Breast epithelium (tissue), 4 donors: ENCODE results near the gene NEMP1. TPM values are rescaled to one million over a fixed set of nuclear protein-coding genes. Genes with fewer than 3 reads are reported as not detected.

Source experiments
- DNase-seq, 2 donors: peaks; one replicate each; pipeline ENCODE4 v3.0.0-alpha.2; 2019; ENCODE audit warnings: low spot score in 2 of 2
- H3K27ac ChIP-seq, 2 donors: fragments of 200-600 bp; sonication (generic) in 1 of 2; one replicate each; pipeline ENCODE4 v1.5.1; 2016 to 2019; ENCODE audit warnings: mild to moderate bottlenecking in 1 of 2
- H3K27me3 ChIP-seq, 2 donors: fragments of 200-600 bp; sonication (generic) in 1 of 2; one replicate each; pipeline versions ENCODE4 v1.5.1 to v1.6.0; 2017 to 2019; ENCODE audit warnings: control low read depth in 1 of 2, mild to moderate bottlenecking in 1 of 2
- H3K36me3 ChIP-seq: fragments of 200-600 bp; one replicate; pipeline ENCODE4 v1.5.1; 2019
- H3K4me1 ChIP-seq, 2 donors: fragments of 200-600 bp; sonication (generic); one replicate each; pipeline ENCODE4 v1.5.1; 2016 to 2019; ENCODE audit warnings: control low read depth in 1 of 2
- H3K4me3 ChIP-seq, 3 donors: fragments of 200-600 bp; sonication (generic); 1 replicate in 2 of 3; 2 replicates in 1 of 3; pipeline ENCODE4 v1.5.1; 2016 to 2019; ENCODE audit warnings: mild to moderate bottlenecking in 3 of 3, moderate library complexity in 2 of 3
- H3K9me3 ChIP-seq, 2 donors: fragments of 200-600 bp; sonication (generic) in 1 of 2; one replicate each; pipeline ENCODE4 v1.5.1; 2016 to 2019; ENCODE audit warnings: control low read depth in 1 of 2
- POLR2A ChIP-seq: fragments of 450-650 bp; IDR thresholded peaks from one replicate; pipeline ENCODE4 v1.6.1; 2016; ENCODE audit warnings: antibody characterized with exemption, mild to moderate bottlenecking, moderate library complexity
- POLR2AphosphoS5 ChIP-seq, 3 donors: sonication (generic); formaldehyde crosslinking; IDR thresholded peaks; one replicate each; pipeline ENCODE4 v1.6.1; 2017; ENCODE audit warnings: antibody characterized with exemption in 3 of 3
- intact Hi-C: fragments of 100-400 bp; cut with DNase I; formaldehyde crosslinking; loops from one replicate; pipeline ENCODE4 v1.15.1; 2023; ENCODE audit warnings: low total_unique reads
- total RNA-seq, 3 donors: library from RNA; depleted of rRNA; stranded (reverse); fragments of >200 nt; gene quantifications; one replicate each; pipeline ENCODE4 v1.1.0, GENCODE V29; 2016
- TF ChIP-seq, protein P1 (sequence below), 3 donors: fragments of 450-650 bp; IDR thresholded peaks; one replicate each; pipeline ENCODE4 v1.5.1; 2016 to 2017; ENCODE audit warnings: antibody characterized with exemption in 3 of 3, mild to moderate bottlenecking in 3 of 3, moderate library complexity in 3 of 3

The NEMP1 gene
- total RNA-seq, 3 donors from 2014 or later = 6.9 to 13.3 (median 10.9) TPM

DNA sequence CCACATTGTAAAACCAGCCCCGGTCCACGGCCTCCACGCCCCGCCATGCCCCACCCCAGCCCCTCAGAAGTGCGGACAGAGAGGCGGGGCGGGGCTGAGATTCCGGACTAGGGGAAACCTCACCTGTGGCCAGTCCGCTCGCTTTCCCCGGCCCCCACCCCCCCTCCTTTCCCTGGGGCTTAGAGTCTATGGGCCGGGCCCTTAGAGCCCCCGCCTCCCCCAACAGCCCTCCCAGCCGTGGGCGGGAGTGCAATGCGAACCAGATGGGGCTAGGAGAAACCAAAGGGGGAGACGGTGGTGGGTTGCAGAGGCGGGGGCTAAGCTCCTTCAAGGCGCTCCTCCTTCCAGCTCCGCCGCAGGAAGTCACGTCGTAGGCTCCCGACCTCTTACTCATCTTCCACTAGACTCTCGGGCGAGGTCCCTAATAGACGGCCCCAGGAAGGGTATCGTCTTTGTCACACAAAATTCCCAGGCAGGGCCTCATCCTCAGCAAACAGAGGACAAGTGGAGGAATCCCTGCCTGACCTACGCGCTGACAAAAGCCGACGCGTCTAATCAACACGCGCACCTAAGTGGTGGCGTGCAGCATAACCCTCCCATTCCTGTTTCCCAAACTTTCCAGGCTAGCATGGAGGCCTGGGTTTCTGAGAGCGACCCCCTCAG is 9.2 kb upstream of the NEMP1 start:
- intact Hi-C loops = loop anchor here (5.0 kb wide), 1 partner anchor 434 kb away; the partner anchor contains the start of genes DDIT3 and MBD6
- DNase-seq = peak; percentile 87 to 91
- H3K4me1 ChIP-seq = peaks cover 13 to 16% of the 10 kb centered on the region in 2 donors
- peak overlapping the region; percentile 67 to 93 (median 86) for H3K4me3 ChIP-seq
- no peaks in the 10 kb centered on the region for H3K36me3 ChIP-seq
- H3K27ac ChIP-seq = peak overlapping the region; percentile 99 to 100
- H3K27me3 ChIP-seq = no peaks in the 10 kb centered on the region
- TF ChIP-seq POLR2A (no peak), POLR2AphosphoS5 (IDR thresholded peaks at IDR 0.05) (peak in 1 of 3 donors; percentile 46)
- H3K9me3 ChIP-seq = no peaks in the 10 kb centered on the region

DNA sequence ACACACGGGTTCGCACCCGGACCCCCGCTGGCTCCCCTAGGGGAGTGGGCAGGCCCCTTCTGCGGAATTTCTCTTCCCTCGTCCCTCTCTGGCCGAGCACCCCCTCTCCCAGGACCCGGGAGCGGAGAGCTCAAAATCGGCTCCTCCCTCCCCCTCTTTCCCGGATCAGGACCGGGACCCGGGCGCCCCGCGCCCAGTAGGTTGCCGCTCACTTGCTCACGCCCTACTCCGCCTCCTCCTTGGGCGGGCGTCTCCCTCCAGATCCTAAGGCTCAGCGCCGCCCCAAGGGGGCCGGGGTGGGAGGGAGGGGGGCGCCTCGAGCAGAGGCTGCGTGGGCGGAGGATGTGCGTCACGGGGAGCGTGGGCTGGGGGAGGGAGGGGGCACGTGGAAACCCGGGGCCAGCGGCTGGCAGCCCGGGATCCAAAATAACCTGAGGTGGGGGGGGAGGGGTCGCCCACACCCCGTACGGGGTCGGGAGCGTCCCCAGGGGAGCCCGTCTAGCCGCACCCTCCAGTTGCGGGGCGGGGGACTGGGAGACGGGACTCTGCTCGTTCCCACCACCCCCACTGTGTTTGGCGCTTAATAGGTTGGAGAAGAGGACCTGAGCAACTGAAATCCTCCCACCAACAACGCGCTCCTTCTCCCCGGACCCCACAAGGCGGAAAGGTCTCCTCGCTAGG is 8.6 kb upstream of the NEMP1 start:
- no peaks in the 10 kb centered on the region for H3K36me3 ChIP-seq
- no peaks in the 10 kb centered on the region for H3K9me3 ChIP-seq
- TF ChIP-seq POLR2AphosphoS5 (IDR thresholded peaks at IDR 0.05) (peak; percentile 13 to 63 (median 60)), POLR2A (peak; percentile 85)
- TF ChIP-seq, protein P1, sequence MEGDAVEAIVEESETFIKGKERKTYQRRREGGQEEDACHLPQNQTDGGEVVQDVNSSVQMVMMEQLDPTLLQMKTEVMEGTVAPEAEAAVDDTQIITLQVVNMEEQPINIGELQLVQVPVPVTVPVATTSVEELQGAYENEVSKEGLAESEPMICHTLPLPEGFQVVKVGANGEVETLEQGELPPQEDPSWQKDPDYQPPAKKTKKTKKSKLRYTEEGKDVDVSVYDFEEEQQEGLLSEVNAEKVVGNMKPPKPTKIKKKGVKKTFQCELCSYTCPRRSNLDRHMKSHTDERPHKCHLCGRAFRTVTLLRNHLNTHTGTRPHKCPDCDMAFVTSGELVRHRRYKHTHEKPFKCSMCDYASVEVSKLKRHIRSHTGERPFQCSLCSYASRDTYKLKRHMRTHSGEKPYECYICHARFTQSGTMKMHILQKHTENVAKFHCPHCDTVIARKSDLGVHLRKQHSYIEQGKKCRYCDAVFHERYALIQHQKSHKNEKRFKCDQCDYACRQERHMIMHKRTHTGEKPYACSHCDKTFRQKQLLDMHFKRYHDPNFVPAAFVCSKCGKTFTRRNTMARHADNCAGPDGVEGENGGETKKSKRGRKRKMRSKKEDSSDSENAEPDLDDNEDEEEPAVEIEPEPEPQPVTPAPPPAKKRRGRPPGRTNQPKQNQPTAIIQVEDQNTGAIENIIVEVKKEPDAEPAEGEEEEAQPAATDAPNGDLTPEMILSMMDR (IDR thresholded peaks at IDR 0.05) = no peak
- no peaks in the 10 kb centered on the region for H3K27me3 ChIP-seq
- H3K27ac ChIP-seq = peak overlapping the region; percentile 99 to 100
- peak overlapping the region; percentile 67 to 93 (median 86) for H3K4me3 ChIP-seq
- H3K4me1 ChIP-seq = peaks cover 13 to 15% of the 10 kb centered on the region in 2 donors
- intact Hi-C loops = loop anchor here (5.0 kb wide), 1 partner anchor 435 kb away; the partner anchor contains the start of genes DDIT3 and MBD6
- DNase-seq = peak; percentile 92 to 93

DNA sequence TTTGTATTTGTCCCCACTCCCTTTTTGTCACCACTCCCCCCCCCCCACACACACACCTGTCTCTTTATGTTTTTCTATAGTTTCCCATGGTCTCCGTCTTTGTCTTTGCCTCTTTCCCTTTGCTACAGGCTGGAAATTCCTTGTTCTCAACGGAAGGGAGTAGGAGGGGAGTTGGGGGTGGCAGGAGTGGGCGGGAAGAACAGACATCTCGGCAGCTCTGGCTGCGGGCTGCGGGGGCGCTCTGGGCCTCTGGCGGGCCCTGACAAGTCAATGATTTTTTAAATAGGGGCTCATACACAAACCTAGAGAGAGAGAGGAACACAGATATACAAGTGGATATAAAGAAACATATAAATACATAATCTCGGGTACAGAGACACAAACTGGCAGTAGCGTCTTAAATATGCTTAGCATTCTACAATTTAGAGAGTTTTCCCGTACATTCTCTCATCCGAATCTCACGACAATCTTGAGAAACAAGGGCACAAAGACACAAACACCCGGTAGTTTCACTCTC is 8.0 kb upstream of the NEMP1 start:
- intact Hi-C loops = loop anchor here (5.0 kb wide), 1 partner anchor 436 kb away; the partner anchor contains the start of genes DDIT3 and MBD6
- TF ChIP-seq POLR2AphosphoS5 (IDR thresholded peaks at IDR 0.05) (no peak), POLR2A (no peak)
- TF ChIP-seq, protein P1 (IDR thresholded peaks at IDR 0.05) = peak in 1 of 3 donors; percentile 23
- Histone ChIP-seq H3K27me3 (no peaks in the 10 kb centered on the region), H3K9me3 (no peaks in the 10 kb centered on the region), H3K4me1 (peaks cover 13 to 15% of the 10 kb centered on the region in 2 donors), H3K36me3 (no peaks in the 10 kb centered on the region), H3K4me3 (peak overlapping the region; percentile 67 to 93 (median 86)), H3K27ac (peak overlapping the region; percentile 99 to 100)
- DNase-seq = peak in 1 of 2 donors; percentile 65

DNA sequence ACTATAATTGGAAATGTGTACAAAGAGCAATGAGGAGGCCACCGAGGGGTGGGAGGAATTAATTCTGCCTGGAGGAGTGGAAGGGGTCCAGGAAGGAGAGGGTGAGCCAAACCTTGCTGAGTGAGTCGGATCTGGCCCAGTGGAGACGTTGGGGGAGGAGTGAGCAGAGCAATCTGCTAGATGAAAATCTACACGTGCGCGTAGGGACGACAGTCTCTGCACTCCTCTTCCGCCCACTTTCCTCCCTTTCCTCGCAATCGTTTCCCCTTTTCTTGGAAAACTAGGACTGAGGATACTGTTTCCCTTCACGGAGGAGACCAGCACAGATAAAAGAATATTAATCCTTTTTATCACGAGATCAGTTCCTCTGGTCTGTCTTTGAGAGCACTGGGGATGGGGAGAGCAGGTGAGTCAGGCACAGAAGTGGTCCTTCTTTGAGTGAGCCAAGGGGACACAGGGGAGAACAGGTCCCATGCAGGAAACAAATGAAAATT is 7.5 kb upstream of the NEMP1 start:
- Histone ChIP-seq H3K9me3 (no peaks in the 10 kb centered on the region), H3K27ac (peak overlapping the region; percentile 99 to 100), H3K27me3 (no peaks in the 10 kb centered on the region), H3K36me3 (no peaks in the 10 kb centered on the region), H3K4me3 (peak overlapping the region; percentile 67 to 93 (median 86)), H3K4me1 (peaks cover 10 to 15% of the 10 kb centered on the region in 2 donors)
- TF ChIP-seq, protein P1 (IDR thresholded peaks at IDR 0.05) = no peak
- no peak for TF ChIP-seq POLR2A
- no peak for TF ChIP-seq POLR2AphosphoS5 (IDR thresholded peaks at IDR 0.05)
- no peak for DNase-seq
- intact Hi-C loops = loop anchor here (5.0 kb wide), 1 partner anchor 436 kb away; the partner anchor contains the start of genes DDIT3 and MBD6

DNA sequence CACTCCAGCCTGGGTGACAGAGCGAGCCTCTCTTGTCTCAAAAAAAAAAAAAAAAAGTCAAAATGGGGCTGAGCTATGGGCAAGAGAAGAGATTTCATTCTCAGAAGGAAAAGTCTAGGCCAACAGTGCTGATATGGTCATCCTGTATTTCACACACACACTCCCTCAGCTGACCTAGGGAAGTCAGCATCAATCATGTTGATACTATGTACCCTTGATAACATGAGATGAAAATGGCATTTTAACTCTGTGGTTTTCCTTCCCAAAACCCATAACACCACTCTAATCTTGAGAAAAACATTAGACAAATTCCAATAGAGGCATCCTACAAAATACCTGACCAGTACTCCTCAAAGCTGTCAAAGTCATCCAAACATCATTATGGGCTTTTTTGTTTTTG is 2.3 kb upstream of the NEMP1 start:
- intact Hi-C loops = no loop called here
- H3K9me3 ChIP-seq = no peaks in the 10 kb centered on the region
- no peaks in the 10 kb centered on the region for H3K27me3 ChIP-seq
- no peaks in the 10 kb centered on the region for H3K36me3 ChIP-seq
- H3K4me1 ChIP-seq = peaks cover 4 to 14% of the 10 kb centered on the region in 2 donors
- no peak overlapping the region for H3K4me3 ChIP-seq
- H3K27ac ChIP-seq = no peak overlapping the region
- no peak for DNase-seq
- TF ChIP-seq POLR2A = no peak
- TF ChIP-seq, protein P1 (IDR thresholded peaks at IDR 0.05) = no peak
- TF ChIP-seq POLR2AphosphoS5 (IDR thresholded peaks at IDR 0.05) = no peak
